Mucosa of descending colon (tissue), 3 donors: ENCODE data around the gene HNRNPM. TPM values are rescaled to one million over a fixed set of nuclear protein-coding genes. Genes with fewer than 3 reads are reported as not detected.

Experiments
- ATAC-seq: fragments of 200-7000 bp; cut with Tn5 transposase; one replicate; pipeline ENCODE4 v1.9.1; 2020; ENCODE audit warnings: mild to moderate bottlenecking, moderate library complexity
- DNase-seq, 3 donors: peaks; one replicate each; pipeline ENCODE4 v3.0.0-alpha.2; 2020
- H3K36me3 ChIP-seq: fragments of 200-600 bp; one replicate; pipeline ENCODE4 v1.8.0; 2021; ENCODE audit warnings: low read depth, mild to moderate bottlenecking
- H3K4me1 ChIP-seq: fragments of 200-600 bp; one replicate; pipeline ENCODE4 v1.8.0; 2021; ENCODE audit warnings: low read depth, mild to moderate bottlenecking
- H3K4me3 ChIP-seq: fragments of 200-600 bp; one replicate; pipeline ENCODE4 v1.8.0; 2021; ENCODE audit warnings: mild to moderate bottlenecking
- H3K9me3 ChIP-seq: fragments of 200-600 bp; one replicate; pipeline ENCODE4 v1.8.0; 2021; ENCODE audit warnings: mild to moderate bottlenecking
- CTCF ChIP-seq: fragments of 200-600 bp; IDR thresholded peaks from one replicate; pipeline ENCODE4 v1.8.0; 2022; ENCODE audit warnings: antibody characterized with exemption, mild to moderate bottlenecking
- intact Hi-C, 2 donors: fragments of 100-400 bp; cut with DNase I in 1 of 2; cut with micrococcal nuclease in 1 of 2; formaldehyde crosslinking; loops; one replicate each; pipeline versions ENCODE4 v1.11.0 to v1.11.1; 2022; cut with DNase I, micrococcal nuclease
- total RNA-seq, 3 donors: library from RNA; stranded (reverse); fragmentation: NEBNext Ultra II Directional in 2 of 3; extraction: Animal tissue kit (Norgen Biotek cat#: 25700) in 2 of 3; gene quantifications; one replicate each; pipeline versions ENCODE4 v1.2.1 to v1.2.4, GENCODE V29; 2021 to 2023
- donor health status: DM: no; HTN: no; CAD: no; lungs with moderate emphysema.
- donor health status: DM: no; HTN: no; CAD: no.
- donor health status: DM: no; HTN: yes; CAD: no.

The HNRNPM gene
- total RNA-seq, 3 donors from 2014 or later, result 116 to 181 (median 149) TPM

GRCh38 chr19:8526345-8527091 lies 81.7 kb downstream of the HNRNPM start:
- peak; percentile 78 for ATAC-seq
- H3K4me1 ChIP-seq, result peaks cover 3% of the 10 kb centered on the region

GRCh38 chr19:8528500-8528899 lies 83.7 kb downstream of the HNRNPM start:
- intact Hi-C loops, result no loop called here
- TF ChIP-seq CTCF, result no peak
- ATAC-seq (no peak), DNase-seq (no peak)
- Histone ChIP-seq H3K9me3 (no peaks in the 10 kb centered on the region), H3K36me3 (peaks cover 6% of the 10 kb centered on the region), H3K4me1 (peaks cover 6% of the 10 kb centered on the region), H3K4me3 (no peak overlapping the region)

More at GRCh38 chr19:8526345-8527091, 81.7 kb downstream of the HNRNPM start:
- intact Hi-C loops, result no loop called here
- TF ChIP-seq CTCF, result no peak
- Histone ChIP-seq H3K36me3 (peaks cover 6% of the 10 kb centered on the region), H3K4me3 (peak overlapping the region; percentile 63), H3K9me3 (no peaks in the 10 kb centered on the region)
- DNase-seq, result peak; percentile 91 to 97 (median 94)

GRCh38 chr19:8529369-8530006 lies 84.7 kb downstream of the HNRNPM start:
- Histone ChIP-seq H3K36me3 (peaks cover 6% of the 10 kb centered on the region), H3K9me3 (no peaks in the 10 kb centered on the region), H3K4me1 (peaks cover 6% of the 10 kb centered on the region), H3K4me3 (no peak overlapping the region)
- intact Hi-C loops, result no loop called here
- TF ChIP-seq CTCF, result no peak
- ATAC-seq, result no peak
- no peak for DNase-seq

GRCh38 chr19:8530061-8530679 lies 85.4 kb downstream of the HNRNPM start:
- no peaks in the 10 kb centered on the region for H3K9me3 ChIP-seq
- intact Hi-C loops, result no loop called here
- no peak for TF ChIP-seq CTCF
- H3K36me3 ChIP-seq, result peaks cover 6% of the 10 kb centered on the region
- H3K4me3 ChIP-seq, result no peak overlapping the region
- ATAC-seq (no peak), DNase-seq (no peak)
- peaks cover 6% of the 10 kb centered on the region for H3K4me1 ChIP-seq

GRCh38 chr19:8531470-8531869 lies 86.7 kb downstream of the HNRNPM start:
- Histone ChIP-seq H3K36me3 (no peaks in the 10 kb centered on the region), H3K9me3 (no peaks in the 10 kb centered on the region), H3K4me1 (peaks cover 6% of the 10 kb centered on the region), H3K4me3 (no peak overlapping the region)
- ATAC-seq (no peak), DNase-seq (no peak)
- intact Hi-C loops, result no loop called here
- TF ChIP-seq CTCF, result no peak
